GM19328 (cell line): ENCODE measurements around the gene HMGCS1.
"Not testable (repeated sequence)": the region's sequence is repeated elsewhere in the genome, so short reads cannot be mapped to it uniquely, and the experiment has no call there.

Experiments used
- ATAC-seq: cut with Tn5 transposase; IDR thresholded peaks from one replicate; pipeline ENCODE4 v1.9.1; 2021; ENCODE audit warnings: mild to moderate bottlenecking, moderate library complexity; ENCODE audit not compliant: unreplicated experiment

HMGCS1 gene

GRCh38 chr5:43313035-43313853, at the start of gene HMGCS1:
Gene HMGCS1 (minus strand): TSS chr5:43313412. CDS start chr5:43298965, 14,447 bp downstream.
- peak; percentile 94 for ATAC-seq

- ATAC-seq = no peak
Measured at GRCh38 chr5:43358726-43359125, 45.5 kb upstream of the HMGCS1 start.

GRCh38 chr5:43358301-43358700, 45.1 kb upstream of the HMGCS1 start:
- no peak for ATAC-seq

GRCh38 chr5:43357878-43358281, 44.7 kb upstream of the HMGCS1 start:
- no peak for ATAC-seq

DNA sequence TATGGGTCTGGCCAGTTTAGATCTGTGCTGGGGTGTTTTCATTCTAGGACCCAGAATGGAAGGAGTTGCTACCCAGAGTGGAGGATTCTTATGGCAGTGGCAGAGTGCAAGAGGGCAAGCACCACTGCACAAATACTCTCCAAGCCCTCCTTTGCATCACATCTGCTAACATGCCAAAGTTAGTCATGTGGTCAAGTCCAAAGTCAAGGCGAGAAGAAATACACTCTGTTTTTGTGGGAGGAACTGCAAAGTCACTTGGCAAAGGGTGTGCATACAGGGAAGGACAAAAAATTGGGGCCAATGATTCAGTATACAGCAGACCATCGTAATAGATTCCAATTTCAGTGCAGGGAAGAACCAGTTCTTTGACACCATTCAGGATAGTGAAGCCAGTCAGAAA, 43.9 kb upstream of the HMGCS1 start:
- no peak for ATAC-seq

DNA sequence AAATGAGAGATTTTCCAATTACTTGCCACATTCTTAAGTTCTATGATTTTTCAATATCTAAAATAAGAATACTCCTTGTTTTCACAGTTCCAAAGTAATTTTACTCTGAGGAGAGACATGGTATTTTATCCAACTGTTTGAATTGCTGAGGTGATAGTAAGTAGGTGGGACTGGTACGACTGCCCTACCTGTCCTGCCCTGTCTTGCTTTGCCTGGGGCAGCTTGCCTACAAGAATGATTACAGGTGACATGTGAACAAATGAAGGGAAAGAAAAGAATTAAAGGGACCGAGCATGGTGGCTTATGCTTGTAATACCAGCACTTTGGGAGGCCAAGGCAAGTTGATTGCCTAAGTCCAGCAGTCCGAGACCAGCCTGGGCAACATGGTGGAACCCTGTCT, 41.6 kb upstream of the HMGCS1 start:
- ATAC-seq = no peak

DNA sequence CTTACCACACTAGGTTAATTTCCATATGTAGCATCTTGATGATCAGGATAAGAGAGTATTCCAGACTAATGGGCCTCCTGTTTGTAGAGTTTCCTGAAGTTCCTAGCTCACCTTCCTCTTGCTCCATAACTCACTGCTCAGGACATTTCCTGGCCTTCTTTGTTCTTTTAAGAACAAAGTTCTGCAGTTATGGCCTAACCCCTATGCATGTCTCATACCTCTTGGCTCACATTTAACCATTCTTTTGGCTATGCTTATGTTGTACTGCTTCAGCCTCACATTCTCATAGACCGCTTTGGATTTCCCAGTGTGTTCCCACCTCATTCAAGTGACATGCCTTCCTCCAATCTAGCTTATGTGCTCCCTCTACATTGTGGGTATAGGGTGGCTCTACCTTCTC, 40.5 kb upstream of the HMGCS1 start:
- no peak for ATAC-seq

GRCh38 chr5:43352915-43353314, 39.7 kb upstream of the HMGCS1 start:
- no peak for ATAC-seq

DNA sequence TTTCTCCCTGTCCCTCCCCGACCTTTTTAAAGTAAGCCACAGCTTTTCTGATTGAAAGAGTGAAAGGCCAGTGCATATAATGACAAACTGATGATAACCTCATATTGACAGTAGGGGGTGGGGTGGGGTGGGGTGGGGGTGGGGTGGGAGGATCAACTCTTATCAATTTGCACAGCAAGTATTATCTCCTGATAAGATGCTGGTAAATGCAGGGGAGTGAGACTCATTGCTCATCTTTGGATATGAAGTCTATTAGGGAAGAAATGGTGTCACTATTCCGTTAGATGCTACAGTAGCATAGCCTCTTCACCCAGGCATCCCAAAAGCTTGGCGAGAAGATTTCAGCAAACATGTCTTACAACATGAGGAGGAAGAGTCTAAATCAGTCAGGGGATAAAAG, 38.9 kb upstream of the HMGCS1 start:
- no peak for ATAC-seq

- ATAC-seq = no peak
Measured at GRCh38 chr5:43348861-43349363, 35.7 kb upstream of the HMGCS1 start.

DNA sequence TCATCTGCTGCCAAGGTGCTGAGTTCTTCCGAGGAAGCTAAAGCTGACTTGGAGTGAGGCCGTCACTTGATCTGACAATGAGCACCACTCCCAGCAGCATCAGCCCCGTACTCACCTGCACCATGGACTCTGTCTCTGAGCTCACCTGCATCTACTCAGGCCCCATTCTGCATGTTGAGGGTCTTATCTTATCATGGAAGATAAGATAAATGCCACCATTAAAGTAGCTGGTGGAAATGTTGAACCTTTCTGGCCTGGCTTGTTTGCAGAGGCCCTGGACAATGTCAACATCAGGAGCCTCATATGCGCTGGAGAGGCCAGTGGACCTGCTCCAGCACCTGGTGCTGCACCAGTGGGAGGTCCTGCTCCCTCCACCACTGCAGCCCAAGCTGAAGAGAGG, 35.0 kb upstream of the HMGCS1 start:
- ATAC-seq = no peak

- no peak for ATAC-seq
Measured at GRCh38 chr5:43338862-43339261, 25.6 kb upstream of the HMGCS1 start.

GRCh38 chr5:43336159-43336558, 22.9 kb upstream of the HMGCS1 start:
- no peak for ATAC-seq

DNA sequence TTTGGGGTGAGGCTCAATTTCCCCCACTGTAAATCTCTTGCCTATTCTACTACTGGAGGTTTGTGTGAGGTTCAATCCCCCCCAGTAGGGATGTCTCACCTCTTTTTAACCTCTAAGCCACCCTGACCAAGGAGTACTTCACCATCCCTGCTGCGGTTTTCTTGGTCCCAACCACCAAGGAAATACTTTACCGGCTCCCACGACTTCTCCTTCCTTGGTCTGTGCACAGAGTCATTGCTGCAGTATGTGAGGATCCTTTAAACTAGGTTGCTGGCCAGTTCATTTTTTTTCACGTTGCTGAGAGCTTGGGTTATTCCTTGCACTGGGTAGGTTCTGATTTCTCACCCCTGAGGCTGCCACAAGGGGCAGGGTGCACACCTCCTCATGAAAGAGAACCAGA, 22.5 kb upstream of the HMGCS1 start:
- ATAC-seq = no peak

GRCh38 chr5:43332401-43332800, 19.2 kb upstream of the HMGCS1 start:
- no peak for ATAC-seq

DNA sequence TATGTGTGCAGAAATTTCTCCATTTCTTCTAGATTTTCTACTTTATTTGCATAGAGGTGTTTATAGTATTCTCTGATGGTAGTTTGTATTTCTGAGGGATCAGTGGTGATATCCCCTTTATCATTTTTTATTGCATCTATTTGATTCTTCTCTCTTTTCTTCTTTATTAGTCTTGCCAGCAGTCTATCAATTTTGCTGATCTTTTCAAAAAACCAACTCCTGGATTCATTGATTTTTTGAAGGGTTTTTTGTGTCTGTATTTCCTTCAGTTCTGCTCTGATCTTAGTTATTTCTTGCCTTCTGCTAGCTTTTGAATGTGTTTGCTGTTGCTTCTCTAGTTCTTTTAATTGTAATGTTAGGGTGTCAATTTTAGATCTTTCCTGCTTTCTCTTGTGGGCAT, 12.4 kb upstream of the HMGCS1 start:
- ATAC-seq = not testable (repeated sequence)

DNA sequence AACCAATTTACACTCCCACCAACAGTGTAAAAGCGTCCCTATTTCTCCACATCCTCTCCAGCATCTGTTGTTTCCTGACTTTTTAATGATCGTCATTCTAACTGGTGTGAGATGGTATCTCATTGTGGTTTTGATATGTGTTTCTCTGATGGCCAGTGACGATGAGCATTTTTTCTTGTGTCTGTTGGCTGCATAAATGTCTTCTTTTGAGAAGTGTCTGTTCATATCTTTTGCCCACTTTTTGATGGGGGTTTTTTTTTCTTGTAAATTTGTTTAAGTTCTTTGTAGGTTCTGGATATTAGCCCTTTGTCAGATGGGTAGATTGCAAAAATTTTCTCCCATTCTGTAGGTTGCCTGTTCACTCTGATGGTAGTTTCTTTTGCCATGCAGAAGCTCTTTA, 10.3 kb upstream of the HMGCS1 start:
- ATAC-seq = not testable (repeated sequence)

GRCh38 chr5:43320846-43321245, 7.6 kb upstream of the HMGCS1 start:
- no peak for ATAC-seq

DNA sequence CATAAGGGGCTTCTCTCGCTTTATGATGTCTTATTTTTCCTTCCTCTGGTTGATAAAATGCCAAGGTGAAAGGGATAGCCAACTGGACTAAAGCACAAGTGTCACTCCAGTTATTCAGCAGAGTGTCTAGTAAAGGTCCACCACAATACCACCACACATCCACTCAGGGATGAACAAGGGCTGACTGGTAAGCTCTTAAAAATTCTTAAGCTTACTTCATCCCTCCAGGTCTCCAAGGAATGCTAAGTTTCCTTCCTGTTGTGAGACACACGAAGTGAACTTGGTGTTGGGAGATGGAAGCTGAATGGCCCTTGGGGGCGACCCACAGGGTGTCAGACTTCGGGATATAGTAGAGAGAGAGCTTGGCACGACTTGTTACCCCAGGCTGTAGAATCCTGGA, 3.2 kb upstream of the HMGCS1 start:
- ATAC-seq = no peak

DNA sequence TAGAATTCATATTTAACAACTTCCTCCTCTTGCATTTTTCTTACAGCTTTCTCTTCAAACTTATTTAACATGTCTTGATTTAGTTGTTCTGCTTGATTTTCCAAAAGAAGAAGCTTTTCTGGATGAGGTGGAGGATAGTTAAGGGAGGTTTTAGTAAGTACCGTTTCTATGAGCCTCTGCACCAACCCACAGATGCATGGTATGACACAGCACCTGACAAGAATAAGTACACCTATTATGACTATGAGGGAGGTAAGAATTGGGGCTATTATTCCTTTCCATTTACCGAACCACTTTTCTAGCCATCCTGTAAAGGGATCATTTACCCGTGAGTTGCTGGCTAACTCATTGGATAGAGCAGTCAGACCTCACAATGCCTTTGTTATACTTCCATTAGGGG, 2.5 kb upstream of the HMGCS1 start:
- no peak for ATAC-seq

DNA sequence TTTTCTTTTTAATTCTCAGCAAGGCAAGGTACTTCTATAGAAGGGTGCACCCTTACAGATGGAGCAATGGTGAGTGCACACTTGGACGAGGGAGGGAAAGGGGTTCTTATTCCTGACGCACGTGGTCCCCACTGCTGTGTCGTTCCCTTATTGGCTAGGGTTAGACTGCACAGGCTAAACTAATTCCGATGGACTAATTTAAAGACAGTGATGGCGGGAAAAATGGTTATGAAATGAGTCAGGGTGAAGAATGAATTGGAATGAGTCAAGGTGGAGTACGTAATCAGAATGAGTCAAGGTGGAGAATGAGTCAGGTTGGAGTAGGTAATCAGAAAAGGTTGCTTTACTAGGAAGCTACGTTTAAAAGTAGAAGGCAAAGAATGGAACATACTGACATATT, 2.1 kb upstream of the HMGCS1 start:
- no peak for ATAC-seq

GRCh38 chr5:43314724-43315123, 1.5 kb upstream of the HMGCS1 start:
- ATAC-seq = no peak
